H9 (cell line): Measurements from ENCODE around the gene MTCL1. TPM values are rescaled to one million over a fixed set of nuclear protein-coding genes. Genes with fewer than 3 reads are reported as not detected.

Experiments
- DNase-seq: peaks from one replicate; pipeline ENCODE4 v3.0.0-alpha.2; 2017
- H2AFZ ChIP-seq: one replicate; pipeline ENCODE4 v1.6.1; 2013; ENCODE audit warnings: mild to moderate bottlenecking, low read length, control low read depth, moderate library complexity
- H2AK5ac ChIP-seq: 2 replicates; pipeline ENCODE4 v1.6.1; 2013; ENCODE audit warnings: low read length, control low read depth, mixed read lengths; ENCODE audit not compliant: insufficient read length
- H2BK120ac ChIP-seq: one replicate; pipeline ENCODE4 v1.6.1; 2013; ENCODE audit warnings: low read depth, mild to moderate bottlenecking, low read length, control low read depth, inconsistent platforms; ENCODE audit not compliant: poor library complexity, severe bottlenecking
- H2BK12ac ChIP-seq: 2 replicates; pipeline ENCODE4 v1.6.1; 2013; ENCODE audit warnings: low read length, control low read depth, mixed read lengths, low read depth; ENCODE audit not compliant: insufficient read length
- H2BK15ac ChIP-seq: 2 replicates; pipeline ENCODE4 v1.6.1; 2013; ENCODE audit warnings: low read depth, low read length, control low read depth
- H2BK20ac ChIP-seq: one replicate; pipeline ENCODE4 v1.6.1; 2013; ENCODE audit warnings: low read depth, mild to moderate bottlenecking, low read length, control low read depth, inconsistent platforms; ENCODE audit not compliant: poor library complexity, severe bottlenecking
- H2BK5ac ChIP-seq: 2 replicates; pipeline ENCODE4 v1.6.1; 2013; ENCODE audit warnings: low read length, control low read depth, mixed read lengths; ENCODE audit not compliant: insufficient read length
- H3K14ac ChIP-seq: 2 replicates; pipeline ENCODE4 v1.6.1; 2013; ENCODE audit warnings: low read length, control low read depth; ENCODE audit not compliant: insufficient read depth
- H3K18ac ChIP-seq: 2 replicates; pipeline ENCODE4 v1.6.1; 2013; ENCODE audit warnings: low read depth, mild to moderate bottlenecking, mixed read lengths, low read length, control low read depth; ENCODE audit not compliant: insufficient read length
- H3K23ac ChIP-seq: 2 replicates; pipeline ENCODE4 v1.6.1; 2013; ENCODE audit warnings: low read length, control low read depth, mixed read lengths, low read depth; ENCODE audit not compliant: insufficient read length
- H3K23me2 ChIP-seq: 2 replicates; pipeline ENCODE4 v1.6.1; 2013; ENCODE audit warnings: low read depth, mild to moderate bottlenecking, mixed read lengths, low read length, control low read depth; ENCODE audit not compliant: insufficient read length, poor library complexity, severe bottlenecking
- H3K27ac ChIP-seq: 2 replicates; pipeline ENCODE4 v1.5.1; 2013; ENCODE audit warnings: low read length, control low read depth, mixed read lengths, low read depth; ENCODE audit not compliant: insufficient read length
- H3K27me3 ChIP-seq: 2 replicates; pipeline ENCODE4 v1.6.1; 2013; ENCODE audit warnings: low read length, control low read depth, inconsistent platforms; ENCODE audit not compliant: insufficient read depth
- H3K4ac ChIP-seq: 2 replicates; pipeline ENCODE4 v1.6.1; 2013; ENCODE audit warnings: low read depth, mild to moderate bottlenecking, control low read depth, inconsistent platforms, low read length, moderate library complexity
- H3K4me1 ChIP-seq: 2 replicates; pipeline ENCODE4 v1.6.1; 2013; ENCODE audit warnings: low read length, control low read depth, inconsistent platforms; ENCODE audit not compliant: insufficient read depth
- H3K4me2 ChIP-seq: 2 replicates; pipeline ENCODE4 v1.6.1; 2013; ENCODE audit warnings: low read length, control low read depth, mixed read lengths; ENCODE audit not compliant: insufficient read length, insufficient read depth
- H3K56ac ChIP-seq: 2 replicates; pipeline ENCODE4 v1.6.1; 2013; ENCODE audit warnings: low read depth, mild to moderate bottlenecking, mixed read lengths, low read length, control low read depth; ENCODE audit not compliant: insufficient read length
- H3K79me1 ChIP-seq: 2 replicates; pipeline ENCODE4 v1.6.1; 2013; ENCODE audit warnings: low read depth, mild to moderate bottlenecking, moderate library complexity, low read length, control low read depth, inconsistent platforms; ENCODE audit not compliant: insufficient read depth, poor library complexity, severe bottlenecking
- H3K79me2 ChIP-seq: 2 replicates; pipeline ENCODE4 v1.6.1; 2013; ENCODE audit warnings: low read length, control low read depth, inconsistent platforms; ENCODE audit not compliant: insufficient read depth
- H3K9ac ChIP-seq: 2 replicates; pipeline ENCODE4 v1.6.1; 2013; ENCODE audit warnings: low read length, control low read depth, mixed read lengths; ENCODE audit not compliant: insufficient read length; ENCODE audit errors: extremely low read depth
- H3K9me3 ChIP-seq: one replicate; pipeline ENCODE4 v1.6.1; 2013; ENCODE audit warnings: low read depth, low read length, inconsistent platforms; ENCODE audit not compliant: control insufficient read depth
- H3T11ph ChIP-seq: one replicate; pipeline ENCODE4 v1.6.1; 2013; ENCODE audit warnings: mild to moderate bottlenecking, low read length, control low read depth, inconsistent platforms
- H4K20me1 ChIP-seq: one replicate; pipeline ENCODE4 v1.6.1; 2013; ENCODE audit not compliant: control insufficient read depth, insufficient read length, insufficient read depth
- H4K5ac ChIP-seq: 2 replicates; pipeline ENCODE4 v1.6.1; 2013; ENCODE audit warnings: low read depth, mild to moderate bottlenecking, mixed read lengths, low read length, control low read depth; ENCODE audit not compliant: insufficient read length
- H4K8ac ChIP-seq: replicated peaks from 2 replicates; pipeline ENCODE4 v1.6.1; 2013; ENCODE audit warnings: low read length, control low read depth, mixed read lengths, low read depth; ENCODE audit not compliant: insufficient read length
- H4K91ac ChIP-seq: 2 replicates; pipeline ENCODE4 v1.6.1; 2013; ENCODE audit warnings: low read depth, mild to moderate bottlenecking, moderate library complexity, mixed read lengths, low read length, control low read depth; ENCODE audit not compliant: insufficient read length
- H3K27ac Mint-ChIP-seq, 3 experiments: 2 replicates in 2 of 3; 3 replicates in 1 of 3; pipeline ENCODE4 v1.8.0; 2020 to 2021; ENCODE audit warnings: mixed read lengths in 3 of 3, mild to moderate bottlenecking in 1 of 3, moderate library complexity in 1 of 3
- H3K27me3 Mint-ChIP-seq: 2 replicates; pipeline ENCODE4 v1.8.0; 2021; ENCODE audit warnings: low read depth, mild to moderate bottlenecking, moderate library complexity, mixed read lengths
- H3K36me3 Mint-ChIP-seq, 3 experiments: 2 replicates in 2 of 3; 3 replicates in 1 of 3; pipeline ENCODE4 v1.8.0; 2020 to 2021; ENCODE audit warnings: low read depth in 3 of 3, mixed read lengths in 3 of 3; ENCODE audit not compliant: insufficient read depth in 1 of 3
- H3K4me1 Mint-ChIP-seq, 2 experiments: 2 replicates each; pipeline ENCODE4 v1.8.0; 2020; ENCODE audit warnings: mixed read lengths in 2 of 2
- H3K4me3 Mint-ChIP-seq, 2 experiments: 2 replicates in 1 of 2; 3 replicates in 1 of 2; pipeline ENCODE4 v1.8.0; 2020 to 2021; ENCODE audit warnings: mild to moderate bottlenecking in 2 of 2, mixed read lengths in 2 of 2, moderate library complexity in 1 of 2
- H3K9me3 Mint-ChIP-seq, 2 experiments: 2 replicates in 1 of 2; 3 replicates in 1 of 2; pipeline ENCODE4 v1.8.0; 2020; ENCODE audit warnings: mild to moderate bottlenecking in 2 of 2, mixed read lengths in 2 of 2, moderate library complexity in 1 of 2
- CTCF ChIP-seq: fragments of 200-600 bp; sonication (generic); conservative IDR thresholded peaks from 3 replicates; pipeline ENCODE4 v1.8.0; 2021; ENCODE audit warnings: antibody characterized with exemption, mild to moderate bottlenecking
- WGBS: extraction: QIAGEN DNeasy Blood & Tissue Kit; methylation state at CpG from one replicate; pipeline ENCODE4 v1.1.7; 2013; ENCODE audit warnings: missing lambda C conversion rate, low lambda C conversion rate, mixed read lengths; ENCODE audit not compliant: insufficient read length; ENCODE audit errors: extremely low coverage; 5-methylcytosine and 5-hydroxymethylcytosine counted together
- total RNA-seq: library from RNA; stranded (reverse); gene quantifications from 2 replicates; pipeline ENCODE4 v1.2.1, GENCODE V29; 2021

The MTCL1 gene
- total RNA-seq, 1 experiment from 2014 or later, result 50.7 TPM

DNA sequence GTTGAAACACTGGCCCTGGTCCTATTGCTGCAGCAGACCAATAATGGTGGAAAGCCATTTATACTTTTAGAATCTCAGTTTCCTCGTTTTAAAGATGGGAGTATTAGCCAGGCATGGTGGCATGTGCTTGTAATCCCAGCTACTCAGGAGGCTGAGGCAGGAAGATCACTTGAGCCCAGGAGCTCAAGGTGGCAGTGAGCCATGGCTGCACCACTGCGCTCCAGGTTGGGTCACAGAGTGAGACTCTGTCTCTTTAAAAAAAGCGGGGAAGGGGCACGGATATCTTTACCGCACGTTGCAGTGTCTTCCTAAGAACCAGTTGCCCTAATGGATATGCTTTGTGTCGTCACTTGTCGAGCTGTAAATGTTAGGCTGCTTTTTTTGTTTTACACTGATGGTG is 8.3 kb downstream of the MTCL1 start:
- no peak for DNase-seq
- Histone ChIP-seq H3K23ac (no peak overlapping the region), H3K79me2 (peaks cover 9% of the 10 kb centered on the region; the same call in 1 of the 2 replicates), H4K20me1 (no peaks in the 10 kb centered on the region), H2BK5ac (no peak overlapping the region), H3K27ac (no peak overlapping the region), H3K56ac (no peak overlapping the region), H2AK5ac (no peak overlapping the region), H3K9ac (no peak overlapping the region), H3K27me3 (no peaks in the 10 kb centered on the region), H3K9me3 (no peaks in the 10 kb centered on the region), H3K23me2 (no peaks in the 10 kb centered on the region), H2BK15ac (no peak overlapping the region), H3K79me1 (peaks cover 3% of the 10 kb centered on the region), H3K18ac (no peak overlapping the region), H2AFZ (no peak overlapping the region), H3K4ac (no peak overlapping the region), H2BK12ac (no peak overlapping the region), H3T11ph (no peak overlapping the region), H2BK120ac (no peak overlapping the region), H2BK20ac (no peak overlapping the region), H3K4me2 (no peak overlapping the region), H4K8ac (no peak overlapping the region), H4K5ac (no peak overlapping the region), H4K91ac (no peak overlapping the region), H3K14ac (no peak overlapping the region), H3K4me1 (peaks cover 5% of the 10 kb centered on the region; the same call in 1 of the 2 replicates)
- Mint-ChIP-seq H3K27me3 (no peaks in the 10 kb centered on the region), H3K9me3 (peaks cover 2 to 8% of the 10 kb centered on the region in 2 experiments; a peak in 4 of 5 replicates), H3K27ac (peak overlapping the region in 2 of 3 experiments; percentile 32 to 56; a peak in 2 of 7 replicates), H3K4me3 (no peak overlapping the region), H3K36me3 (peaks cover 21 to 51% (median 30%) of the 10 kb centered on the region in 3 experiments; a peak in 6 of 7 replicates), H3K4me1 (peaks cover 66 to 72% of the 10 kb centered on the region in 2 experiments)
- no peak for TF ChIP-seq CTCF
- no CpG with 5 or more reads among the region's 8 CpGs for WGBS
